Activated CD8-positive, alpha-beta memory T cell treated with anti-CD3 and anti-CD28 coated beads for 36 hours (primary cell): ENCODE data around the gene PVRIG. TPM values are rescaled to one million over a fixed set of nuclear protein-coding genes. Genes with fewer than 3 reads are reported as not detected.
"Not testable (repeated sequence)": the region's sequence is repeated elsewhere in the genome, so short reads cannot be mapped to it uniquely, and the experiment has no call there.

Source experiments
- CTCF ChIA-PET: fragments of 350-600 bp; sonication (Branson Sonifier 250); formaldehyde crosslinking; loops from one replicate; lab custom pipeline; 2021; ENCODE audit warnings: antibody characterized with exemption; lab: Charles Lee
- POLR2A ChIA-PET: fragments of 350-600 bp; sonication (Branson Sonifier 250); formaldehyde crosslinking; loops from one replicate; lab custom pipeline; 2021; ENCODE audit warnings: antibody characterized with exemption; lab: Charles Lee
- total RNA-seq, 2 experiments: library from RNA; stranded (reverse); gene quantifications; one replicate each; pipeline ENCODE4 v1.2.3, GENCODE V29; 2021

The PVRIG gene
- total RNA-seq, 2 experiments from 2014 or later, result 22.4 to 23.6 TPM

- CTCF ChIA-PET, POLR2A ChIA-PET: not testable (repeated sequence)
Observed at GRCh38 chr7:100262896-100263295, 43.1 kb downstream of the PVRIG start.

- POLR2A ChIA-PET, CTCF ChIA-PET: not testable (repeated sequence)
Observed at GRCh38 chr7:100264223-100264622, 44.5 kb downstream of the PVRIG start.

- POLR2A ChIA-PET, CTCF ChIA-PET: not testable (repeated sequence)
Observed at GRCh38 chr7:100264669-100265165, 45.0 kb downstream of the PVRIG start.

- POLR2A ChIA-PET, CTCF ChIA-PET: not testable (repeated sequence)
Observed at GRCh38 chr7:100265851-100266250, 46.1 kb downstream of the PVRIG start.

- POLR2A ChIA-PET, result no interaction called here
- CTCF ChIA-PET, result no interaction called here
Observed at GRCh38 chr7:100266576-100267354, 47.0 kb downstream of the PVRIG start.

GRCh38 chr7:100267648-100268047 is 47.9 kb downstream of the PVRIG start:
- ChIA-PET CTCF (no interaction called here), POLR2A (no interaction called here)

GRCh38 chr7:100268882-100269281 is 49.1 kb downstream of the PVRIG start:
- CTCF ChIA-PET, result not testable (repeated sequence)

GRCh38 chr7:100269306-100270045 is 49.7 kb downstream of the PVRIG start:
- CTCF ChIA-PET, POLR2A ChIA-PET: not testable (repeated sequence)

More at GRCh38 chr7:100268882-100269281, 49.1 kb downstream of the PVRIG start:
- POLR2A ChIA-PET, result not testable (repeated sequence)

GRCh38 chr7:100270046-100270918 is 50.5 kb downstream of the PVRIG start:
- POLR2A ChIA-PET, CTCF ChIA-PET: not testable (repeated sequence)

Other genes with a start within 250 kb of the PVRIG start
- gene AZGP1, start 243.9 kb upstream of the PVRIG start, total RNA-seq, result not detected
- 10 to 100 TPM; 40.4 to 44.6 TPM for gene ZKSCAN1, start 204.4 kb upstream of the PVRIG start, total RNA-seq
- gene ZSCAN21, start 170.2 kb upstream of the PVRIG start, total RNA-seq, result 1 to 10 TPM; 9.6 to 9.9 TPM
- gene ZNF3, start 138.2 kb upstream of the PVRIG start, total RNA-seq, result 10 to 100 TPM; 25.3 to 27.4 TPM
- 100 to 1,000 TPM; 107 to 111 TPM for gene COPS6, start 131.0 kb upstream of the PVRIG start, total RNA-seq
- 100 to 1,000 TPM; 437 to 447 TPM for gene MCM7, start 118.6 kb upstream of the PVRIG start, total RNA-seq
- 10 to 100 TPM; 15.3 to 15.6 TPM for gene AP4M1, start 118.3 kb upstream of the PVRIG start, total RNA-seq
- 10 to 100 TPM; 70.2 to 75.6 TPM for gene TAF6, start 100.6 kb upstream of the PVRIG start, total RNA-seq
- 10 to 100 TPM; 13.2 to 14.5 TPM for gene CNPY4, start 100.3 kb upstream of the PVRIG start, total RNA-seq
- 1 to 10 TPM; 3.7 to 4.2 TPM for gene MBLAC1, start 93.0 kb upstream of the PVRIG start, total RNA-seq
- 100 to 1,000 TPM; 117 to 120 TPM for gene LAMTOR4, start 71.0 kb upstream of the PVRIG start, total RNA-seq
- 10 to 100 TPM; 26.6 to 26.7 TPM for gene TRAPPC14, start 61.2 kb upstream of the PVRIG start, total RNA-seq
- gene GAL3ST4, start 51.3 kb upstream of the PVRIG start, total RNA-seq, result under 1 TPM; 0.48 to 0.71 TPM
- gene GPC2, start 42.6 kb upstream of the PVRIG start, total RNA-seq, result 1 to 10 TPM; 2.3 to 2.8 TPM
- 1 to 10 TPM; 6.2 to 7.1 TPM for gene STAG3, start 42.0 kb upstream of the PVRIG start, total RNA-seq
- not detected for gene SPDYE3, start 87.8 kb downstream of the PVRIG start, total RNA-seq
- 10 to 100 TPM; 29.9 to 36.7 TPM for gene PILRB, start 138.2 kb downstream of the PVRIG start, total RNA-seq
- gene PILRA, start 153.5 kb downstream of the PVRIG start, total RNA-seq, result under 1 TPM; 0.30 to 0.48 TPM
- gene ZCWPW1, start 208.8 kb downstream of the PVRIG start, total RNA-seq, result 1 to 10 TPM; 2.3 TPM
- gene MEPCE, start 209.9 kb downstream of the PVRIG start, total RNA-seq, result 10 to 100 TPM; 69.9 to 70.3 TPM
- 10 to 100 TPM; 47.3 to 47.8 TPM for gene PPP1R35, start 216.5 kb downstream of the PVRIG start, total RNA-seq
- gene SPACDR, start 244.3 kb downstream of the PVRIG start, total RNA-seq, result 1 to 10 TPM; 1.4 to 1.6 TPM